GM10266 (cell line): ENCODE results near the gene PPP1R9A.

ENCODE experiments used
- DNase-seq: peaks from one replicate; pipeline ENCODE4 v3.0.0; 2012; ENCODE audit errors: extremely low spot score
- TF ChIP-seq, protein P1 (sequence below): IDR thresholded peaks from 2 replicates; pipeline ENCODE4 v1.5.1; 2012; ENCODE audit warnings: mild to moderate bottlenecking, low read depth; ENCODE audit not compliant: control insufficient read depth, insufficient read depth; ENCODE audit errors: missing control alignments

The PPP1R9A gene

DNA sequence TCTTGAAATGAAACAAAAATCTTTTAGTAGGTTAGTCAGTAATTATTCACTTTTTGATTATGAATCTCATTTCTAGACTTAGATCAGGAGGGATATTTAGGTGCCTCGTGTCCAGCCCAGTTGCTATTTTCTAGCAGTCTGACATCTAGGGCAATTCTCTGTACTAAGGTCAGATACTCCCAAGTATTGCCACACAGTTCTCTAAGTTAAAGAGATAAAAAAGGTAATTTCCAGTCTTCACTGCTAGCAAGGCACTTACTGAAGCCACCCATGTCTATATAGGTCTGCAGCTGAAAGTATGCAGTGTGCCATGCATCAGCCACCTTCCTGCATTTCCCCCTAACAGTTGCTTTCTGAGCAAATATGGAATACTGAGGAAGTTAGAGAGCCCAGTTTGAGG lies 333.5 kb downstream of the PPP1R9A start:
- TF ChIP-seq, protein P1, sequence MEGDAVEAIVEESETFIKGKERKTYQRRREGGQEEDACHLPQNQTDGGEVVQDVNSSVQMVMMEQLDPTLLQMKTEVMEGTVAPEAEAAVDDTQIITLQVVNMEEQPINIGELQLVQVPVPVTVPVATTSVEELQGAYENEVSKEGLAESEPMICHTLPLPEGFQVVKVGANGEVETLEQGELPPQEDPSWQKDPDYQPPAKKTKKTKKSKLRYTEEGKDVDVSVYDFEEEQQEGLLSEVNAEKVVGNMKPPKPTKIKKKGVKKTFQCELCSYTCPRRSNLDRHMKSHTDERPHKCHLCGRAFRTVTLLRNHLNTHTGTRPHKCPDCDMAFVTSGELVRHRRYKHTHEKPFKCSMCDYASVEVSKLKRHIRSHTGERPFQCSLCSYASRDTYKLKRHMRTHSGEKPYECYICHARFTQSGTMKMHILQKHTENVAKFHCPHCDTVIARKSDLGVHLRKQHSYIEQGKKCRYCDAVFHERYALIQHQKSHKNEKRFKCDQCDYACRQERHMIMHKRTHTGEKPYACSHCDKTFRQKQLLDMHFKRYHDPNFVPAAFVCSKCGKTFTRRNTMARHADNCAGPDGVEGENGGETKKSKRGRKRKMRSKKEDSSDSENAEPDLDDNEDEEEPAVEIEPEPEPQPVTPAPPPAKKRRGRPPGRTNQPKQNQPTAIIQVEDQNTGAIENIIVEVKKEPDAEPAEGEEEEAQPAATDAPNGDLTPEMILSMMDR = no peak
- DNase-seq = no peak

- TF ChIP-seq, protein P1 = no peak
- no peak for DNase-seq
These were observed 334.9 kb downstream of the PPP1R9A start for GRCh38 chr7:95242266-95242665.

GRCh38 chr7:95244616-95245015 lies 337.2 kb downstream of the PPP1R9A start:
- TF ChIP-seq, protein P1 = no peak
- DNase-seq = no peak

DNA sequence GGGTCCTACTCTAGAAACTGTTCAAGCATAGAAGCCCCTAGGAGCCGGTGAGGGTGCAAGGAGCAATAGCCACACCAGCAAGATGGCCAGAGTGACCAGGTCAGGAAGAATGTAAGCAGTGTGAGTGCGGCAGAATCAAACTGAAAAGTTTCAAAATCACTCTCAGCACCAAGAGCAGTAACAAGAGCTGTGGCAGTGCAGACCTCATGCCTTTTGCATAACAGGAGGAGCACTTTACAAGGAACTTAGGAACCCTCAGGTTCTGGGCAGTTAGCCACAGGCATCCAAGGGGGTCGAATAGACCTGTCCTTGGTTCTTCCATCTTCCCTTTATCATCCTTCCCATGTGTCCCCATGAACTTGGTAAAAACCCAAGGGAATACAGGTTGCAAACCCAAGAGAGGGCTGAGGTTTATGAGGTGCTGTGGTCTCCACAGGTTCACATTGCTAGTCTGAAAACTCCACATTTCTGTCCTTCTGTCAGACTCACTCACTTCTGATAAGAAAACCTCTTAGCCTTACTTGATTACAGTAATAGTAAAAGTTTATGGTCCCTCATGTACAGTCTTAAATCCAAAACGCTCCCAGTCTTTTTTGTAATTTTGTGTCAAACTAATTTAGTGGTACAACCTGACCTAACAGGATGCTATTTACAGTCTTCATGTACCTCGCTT lies 338.6 kb downstream of the PPP1R9A start:
- DNase-seq = no peak
- TF ChIP-seq, protein P1 = no peak

- peak; percentile 32 for DNase-seq
- TF ChIP-seq, protein P1 = peak; percentile 64
These were observed 339.5 kb downstream of the PPP1R9A start for GRCh38 chr7:95246831-95247370.

GRCh38 chr7:95250571-95250970 lies 343.2 kb downstream of the PPP1R9A start:
- no peak for DNase-seq
- TF ChIP-seq, protein P1 = no peak

- TF ChIP-seq, protein P1 = no peak
- no peak for DNase-seq
These were observed 344.6 kb downstream of the PPP1R9A start for GRCh38 chr7:95251966-95252365.
